K562 treated with DMSO at 1 percent for 24 hours (cell line): ENCODE results near the gene RNF39. TPM values are rescaled to one million over a fixed set of nuclear protein-coding genes. Genes with fewer than 3 reads are reported as not detected.

Experiments used
- total RNA-seq: library from RNA; unstranded; fragments of 300-600 nt; gene quantifications from 2 replicates; pipeline ENCODE4 v1.2.3, GENCODE V29; 2022; ENCODE audit warnings: low read depth; ENCODE audit not compliant: insufficient read depth

Gene RNF39, protein sequence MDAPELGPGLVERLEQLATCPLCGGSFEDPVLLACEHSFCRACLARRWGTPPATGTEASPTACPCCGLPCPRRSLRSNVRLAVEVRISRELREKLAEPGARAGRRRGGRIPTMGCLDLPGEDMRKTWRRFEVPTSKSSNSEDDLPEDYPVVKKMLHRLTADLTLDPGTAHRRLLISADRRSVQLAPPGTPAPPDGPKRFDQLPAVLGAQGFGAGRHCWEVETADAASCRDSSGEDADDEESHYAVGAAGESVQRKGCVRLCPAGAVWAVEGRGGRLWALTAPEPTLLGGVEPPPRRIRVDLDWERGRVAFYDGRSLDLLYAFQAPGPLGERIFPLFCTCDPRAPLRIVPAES
- total RNA-seq: 4.1 TPM in 2 replicates

DNA sequence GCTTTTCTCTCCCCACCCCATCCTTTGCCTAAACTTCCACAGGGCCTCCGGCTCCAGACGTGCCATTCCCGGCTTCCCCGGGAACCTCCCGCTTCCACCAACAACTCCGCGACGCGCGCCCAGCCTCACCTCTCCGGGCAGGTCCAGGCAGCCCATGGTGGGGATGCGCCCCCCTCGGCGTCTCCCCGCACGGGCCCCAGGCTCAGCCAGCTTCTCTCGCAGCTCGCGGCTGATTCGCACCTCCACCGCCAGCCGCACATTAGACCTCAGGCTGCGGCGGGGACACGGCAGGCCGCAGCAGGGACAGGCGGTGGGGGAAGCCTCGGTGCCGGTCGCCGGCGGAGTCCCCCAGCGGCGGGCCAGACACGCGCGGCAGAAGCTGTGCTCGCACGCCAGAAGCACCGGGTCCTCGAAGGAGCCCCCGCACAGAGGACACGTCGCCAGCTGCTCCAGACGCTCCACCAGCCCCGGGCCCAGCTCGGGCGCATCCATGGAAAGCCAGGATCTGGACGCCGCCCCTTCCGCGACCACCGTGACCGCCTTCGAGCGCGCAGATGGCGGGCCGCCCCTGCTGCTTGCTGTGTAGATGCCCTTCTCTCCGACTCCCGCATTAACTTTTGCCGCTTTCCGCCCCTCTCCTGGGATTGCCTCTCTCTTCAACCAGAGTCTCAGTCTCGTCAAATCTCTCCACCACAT lies at the start of gene RNF39:
Gene RNF39, minus strand, starts transcription at position 676 of the 696 bp plus-strand sequence. Its CDS starts 184 bp downstream, at position 492.

DNA sequence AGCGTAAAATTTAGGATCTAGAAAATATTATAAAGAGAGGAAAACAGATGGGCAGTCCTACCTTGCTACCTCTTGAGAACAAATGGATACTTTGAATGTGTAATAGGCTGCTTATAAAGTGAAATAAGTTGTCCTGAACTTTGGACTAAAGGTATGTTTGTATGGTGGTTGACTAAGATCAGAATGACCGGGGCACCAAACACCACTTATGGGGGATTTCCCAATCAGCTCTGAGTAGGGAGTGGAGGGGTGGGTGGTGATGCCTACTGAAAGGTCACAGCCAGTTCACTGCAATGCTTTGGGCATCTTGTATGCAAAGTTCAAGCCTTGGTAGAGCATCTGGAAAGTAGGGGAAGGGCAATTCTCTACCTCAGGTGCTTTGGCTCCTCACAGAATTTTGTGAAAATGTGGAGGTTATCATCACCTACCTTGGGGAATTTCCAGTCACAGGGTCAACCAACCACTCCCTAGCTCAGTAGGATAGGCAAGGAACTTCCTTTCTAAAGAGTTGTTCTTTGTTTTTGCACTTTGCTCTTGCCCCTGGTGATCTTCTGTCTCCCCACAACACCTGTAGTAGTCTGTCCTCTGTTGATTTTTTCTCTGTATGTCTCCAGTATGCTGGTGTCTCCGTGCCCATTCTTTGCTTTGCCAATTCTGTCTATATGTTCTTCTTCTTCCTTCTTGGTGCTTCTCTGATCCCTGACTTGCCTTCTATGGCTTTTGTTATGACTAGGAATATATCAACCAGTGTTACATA lies 37.6 kb upstream of the RNF39 start, which contains the start of gene TRIM31:
Gene TRIM31, minus strand, starts transcription at position 88 of the 757 bp plus-strand sequence. CDS start 285 bp downstream, outside the sequence.

DNA sequence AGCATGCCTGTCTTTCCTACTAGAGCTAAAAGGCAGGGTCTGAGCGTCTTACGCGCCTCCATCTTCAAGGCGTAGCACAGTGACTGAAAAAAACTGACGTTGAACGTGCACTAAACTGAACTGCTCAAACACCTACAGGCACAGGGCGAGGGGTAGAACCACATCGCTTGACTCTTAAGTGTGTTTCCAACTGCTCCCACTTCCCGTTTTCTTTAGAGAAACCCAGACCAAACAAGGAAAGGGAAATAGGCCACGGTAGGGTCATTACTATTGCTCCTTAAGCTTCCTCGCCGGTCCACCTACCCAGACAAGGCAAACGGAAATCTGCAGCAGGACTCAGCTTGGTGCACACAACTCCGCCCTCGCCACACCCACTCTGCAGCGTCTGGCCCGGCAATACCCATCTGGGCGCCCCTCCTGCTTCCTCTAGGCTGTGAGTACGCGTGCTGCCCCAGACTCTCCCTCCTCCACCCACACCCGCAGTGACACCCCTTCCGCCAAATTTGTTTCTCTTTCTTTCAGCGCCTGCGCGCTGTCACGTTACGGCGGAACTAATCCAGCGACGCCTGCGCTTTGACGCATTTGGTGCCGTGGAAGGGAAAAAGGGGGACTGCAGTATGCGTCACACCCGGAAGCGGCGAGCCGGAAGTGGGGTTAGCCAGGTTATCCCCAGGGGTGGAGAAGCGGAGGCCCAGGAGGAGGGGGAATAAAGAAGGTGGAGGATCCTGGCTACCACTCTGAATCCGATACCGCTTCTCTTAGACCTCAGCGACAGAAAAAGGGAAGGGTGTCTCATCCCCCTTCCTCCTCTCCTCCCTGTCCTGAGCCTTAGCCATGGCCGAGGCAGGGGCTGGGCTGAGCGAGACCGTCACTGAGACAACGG lies 8.8 kb downstream of the RNF39 start, which contains the start of gene PPP1R11:
Gene PPP1R11, plus strand, starts transcription at position 622 of the 883 bp plus-strand sequence. Its CDS starts 213 bp downstream, at position 835.

DNA sequence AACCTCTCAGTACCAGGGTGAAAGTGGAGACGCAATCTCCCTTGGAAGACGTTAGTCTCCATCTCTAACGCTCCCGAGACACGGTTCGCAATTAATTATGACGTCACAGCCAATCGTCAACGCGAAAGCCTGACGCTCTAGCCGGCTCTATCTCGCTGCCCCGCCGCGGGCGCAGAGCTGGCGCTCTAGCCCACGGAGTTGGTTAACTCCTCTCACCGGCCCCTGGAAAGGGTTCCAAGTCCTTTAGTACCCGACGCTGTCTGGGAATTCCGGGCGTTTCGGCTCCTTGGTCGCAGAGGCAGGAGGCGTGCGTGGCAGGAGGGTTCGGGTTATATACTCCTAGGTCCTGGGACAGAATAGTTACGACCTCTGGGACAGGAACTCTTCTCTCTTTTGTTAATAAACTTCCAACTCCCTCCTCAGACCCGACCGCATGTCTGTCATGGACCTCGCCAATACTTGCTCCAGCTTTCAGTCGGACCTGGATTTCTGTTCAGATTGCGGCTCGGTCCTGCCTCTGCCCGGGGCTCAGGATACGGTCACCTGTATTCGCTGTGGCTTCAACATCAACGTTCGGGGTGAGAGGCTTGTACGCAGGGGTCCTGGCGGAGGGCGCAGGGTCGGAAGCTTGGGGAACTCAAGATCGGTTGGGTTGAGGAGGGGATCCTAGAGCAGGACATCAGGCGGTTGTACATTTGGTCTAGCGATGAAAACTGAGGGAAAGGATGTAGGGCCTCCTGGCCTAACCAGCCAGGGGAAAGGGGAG lies 14.3 kb downstream of the RNF39 start, which contains the start of gene POLR1H:
Gene POLR1H, plus strand, starts transcription at position 174 of the 766 bp plus-strand sequence. Its CDS starts 260 bp downstream, at position 434.

Other genes starting within 250 kb of the RNF39 start
- gene HLA-G, start 247.9 kb downstream of the RNF39 start, total RNA-seq: not detected in 2 replicates
- 0.29 TPM in 1 of 2 replicates, not detected in the other for gene HLA-A, start 133.2 kb downstream of the RNF39 start, total RNA-seq
- 75.5 and 77.3 TPM in 2 replicates for gene POLR1H, start 14.5 kb downstream of the RNF39 start, total RNA-seq
- 52.1 and 57.9 TPM in 2 replicates for gene PPP1R11, start 8.6 kb downstream of the RNF39 start, total RNA-seq
- gene TRIM31, start 37.3 kb upstream of the RNF39 start, total RNA-seq: not detected in 2 replicates
- not detected in 2 replicates for gene TRIM40, start 60.4 kb upstream of the RNF39 start, total RNA-seq
- gene TRIM10, start 85.4 kb upstream of the RNF39 start, total RNA-seq: 0.39 TPM in 1 of 2 replicates, not detected in the other
- gene TRIM15, start 87.8 kb upstream of the RNF39 start, total RNA-seq: 0.38 TPM in 2 replicates
- 13.6 and 14.5 TPM in 2 replicates for gene TRIM26, start 137.6 kb upstream of the RNF39 start, total RNA-seq